ENCODE results near the gene CLPTM1L.

DNA sequence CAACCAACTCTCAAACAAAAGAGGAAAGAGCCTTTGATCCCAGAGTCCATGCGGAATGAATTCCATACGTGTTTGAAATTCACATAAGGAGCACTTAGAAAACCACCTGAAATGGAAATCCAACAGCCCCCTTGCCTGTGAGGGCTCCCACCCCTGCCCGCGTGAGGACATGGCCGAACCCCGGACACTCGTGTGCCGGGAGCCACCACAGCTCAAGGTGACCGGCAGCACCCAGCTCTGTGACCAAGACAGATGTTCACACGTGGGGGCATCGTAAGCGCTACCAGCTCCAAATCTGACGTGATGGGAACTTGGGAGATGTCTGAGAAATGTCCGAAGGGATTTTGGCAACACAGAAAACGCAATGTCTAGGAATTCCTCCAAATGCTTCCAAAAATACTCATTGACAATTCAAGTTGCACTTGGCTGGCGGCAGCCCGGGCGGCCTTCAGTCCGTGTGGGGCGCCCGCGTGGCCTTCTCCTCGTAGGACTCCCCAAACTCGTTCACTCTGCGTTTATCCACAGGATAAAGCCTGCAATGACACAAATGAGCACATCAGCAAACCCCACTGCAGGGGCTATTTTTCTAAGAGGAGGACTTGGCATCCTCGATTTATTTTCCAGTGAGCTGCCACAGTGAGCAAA lies 26.9 kb downstream of the CLPTM1L start:
- TF ChIP-seq, protein P1, sequence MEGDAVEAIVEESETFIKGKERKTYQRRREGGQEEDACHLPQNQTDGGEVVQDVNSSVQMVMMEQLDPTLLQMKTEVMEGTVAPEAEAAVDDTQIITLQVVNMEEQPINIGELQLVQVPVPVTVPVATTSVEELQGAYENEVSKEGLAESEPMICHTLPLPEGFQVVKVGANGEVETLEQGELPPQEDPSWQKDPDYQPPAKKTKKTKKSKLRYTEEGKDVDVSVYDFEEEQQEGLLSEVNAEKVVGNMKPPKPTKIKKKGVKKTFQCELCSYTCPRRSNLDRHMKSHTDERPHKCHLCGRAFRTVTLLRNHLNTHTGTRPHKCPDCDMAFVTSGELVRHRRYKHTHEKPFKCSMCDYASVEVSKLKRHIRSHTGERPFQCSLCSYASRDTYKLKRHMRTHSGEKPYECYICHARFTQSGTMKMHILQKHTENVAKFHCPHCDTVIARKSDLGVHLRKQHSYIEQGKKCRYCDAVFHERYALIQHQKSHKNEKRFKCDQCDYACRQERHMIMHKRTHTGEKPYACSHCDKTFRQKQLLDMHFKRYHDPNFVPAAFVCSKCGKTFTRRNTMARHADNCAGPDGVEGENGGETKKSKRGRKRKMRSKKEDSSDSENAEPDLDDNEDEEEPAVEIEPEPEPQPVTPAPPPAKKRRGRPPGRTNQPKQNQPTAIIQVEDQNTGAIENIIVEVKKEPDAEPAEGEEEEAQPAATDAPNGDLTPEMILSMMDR (conservative IDR thresholded peaks at IDR 0.05) = no peak
- TF ChIP-seq ZFX (IDR thresholded peaks at IDR 0.05) = no peak

Measured in C4-2B (cell line).